IMR-90 (cell line): ENCODE measurements around the gene ZNF85. TPM values are rescaled to one million over a fixed set of nuclear protein-coding genes. Genes with fewer than 3 reads are reported as not detected.

ENCODE experiments used
- ATAC-seq: fragments of 200-7000 bp; cut with Tn5 transposase; 2 replicates; pipeline ENCODE4 v1.9.1; 2020; ENCODE audit warnings: low read depth, mild to moderate bottlenecking, moderate library complexity
- BruUV-seq: library from RNA; stranded (reverse); fragments of 400-500 nt; replicated peaks from 2 replicates; lab custom pipeline; 2021; lab: Mats Ljungman, UMichigan
- CTCF ChIA-PET: fragments of 300-600 bp; formaldehyde crosslinking; extraction: SDS; loops from one replicate; lab custom pipeline; 2021; ENCODE audit warnings: antibody characterized with exemption; lab: Yijun Ruan, JAX
- POLR2A ChIA-PET: fragments of 300-600 bp; sonication (Branson Sonifier 250); formaldehyde crosslinking; loops from one replicate; lab custom pipeline; 2022; ENCODE audit warnings: antibody characterized with exemption; ENCODE audit not compliant: unreplicated experiment; lab: Charles Lee
- DNase-seq: peaks from one replicate; pipeline ENCODE4 v3.0.0; 2013
- H2AFZ ChIP-seq: replicated peaks from 2 replicates; pipeline ENCODE3; 2013; ENCODE audit warnings: low read length, mild to moderate bottlenecking; ENCODE audit not compliant: poor library complexity
- H2AK5ac ChIP-seq: 2 replicates; pipeline ENCODE4 v1.6.1; 2013; ENCODE audit warnings: low read depth, low read length, inconsistent platforms
- H2AK9ac ChIP-seq: replicated peaks from 2 replicates; pipeline ENCODE3; 2013; ENCODE audit warnings: mild to moderate bottlenecking, low read depth, low read length, moderate library complexity; ENCODE audit not compliant: poor library complexity
- H2BK120ac ChIP-seq: 2 replicates; pipeline ENCODE4 v1.6.1; 2013; ENCODE audit warnings: low read depth, low read length, inconsistent platforms
- H2BK15ac ChIP-seq: 3 replicates; pipeline ENCODE4 v1.6.1; 2013; ENCODE audit warnings: low read depth, low read length, inconsistent platforms
- H2BK20ac ChIP-seq: 2 replicates; pipeline ENCODE4 v1.6.1; 2013; ENCODE audit warnings: low read depth, mild to moderate bottlenecking, inconsistent platforms, low read length, moderate library complexity
- H2BK5ac ChIP-seq: 2 replicates; pipeline ENCODE4 v1.6.1; 2013; ENCODE audit warnings: mild to moderate bottlenecking, low read depth, low read length, inconsistent platforms; ENCODE audit not compliant: poor library complexity, severe bottlenecking
- H3K14ac ChIP-seq: replicated peaks from 2 replicates; pipeline ENCODE4 v1.6.1; 2013; ENCODE audit warnings: low read depth, low read length, inconsistent platforms
- H3K18ac ChIP-seq: 2 replicates; pipeline ENCODE4 v1.6.1; 2013; ENCODE audit warnings: low read depth, low read length, control low read depth
- H3K23ac ChIP-seq: 2 replicates; pipeline ENCODE4 v1.6.1; 2013; ENCODE audit warnings: low read depth, low read length, inconsistent platforms
- H3K27ac ChIP-seq: 2 replicates; pipeline ENCODE4 v1.5.1; 2013; ENCODE audit warnings: mild to moderate bottlenecking, control low read depth, low read length; ENCODE audit not compliant: insufficient read depth
- H3K27me3 ChIP-seq: 2 replicates; pipeline ENCODE4 v1.6.1; 2013; ENCODE audit warnings: low read length; ENCODE audit not compliant: control insufficient read depth, insufficient read depth
- H3K36me3 ChIP-seq: 2 replicates; pipeline ENCODE4 v1.6.1; 2013; ENCODE audit warnings: low read length, mixed read lengths; ENCODE audit not compliant: control insufficient read depth, insufficient read depth
- H3K4ac ChIP-seq: 2 replicates; pipeline ENCODE4 v1.6.1; 2013; ENCODE audit warnings: low read depth, low read length, inconsistent platforms
- H3K4me1 ChIP-seq: 2 replicates; pipeline ENCODE4 v1.6.1; 2013; ENCODE audit warnings: low read length, mixed read lengths; ENCODE audit not compliant: control insufficient read depth, insufficient read depth
- H3K4me2 ChIP-seq: 2 replicates; pipeline ENCODE4 v1.6.1; 2013; ENCODE audit warnings: low read depth, mild to moderate bottlenecking, control low read depth, low read length, moderate library complexity
- H3K4me3 ChIP-seq: 2 replicates; pipeline ENCODE4 v1.5.1; 2013; ENCODE audit warnings: low read depth, mild to moderate bottlenecking, control low read depth, low read length, moderate library complexity; ENCODE audit not compliant: insufficient read depth
- H3K56ac ChIP-seq: 2 replicates; pipeline ENCODE4 v1.6.1; 2013; ENCODE audit warnings: low read length, inconsistent platforms; ENCODE audit not compliant: insufficient read depth; ENCODE audit errors: extremely low read depth
- H3K79me1 ChIP-seq, 2 experiments: 2 replicates each; pipeline ENCODE4 v1.6.1; 2013; ENCODE audit warnings: low read length in 2 of 2, inconsistent platforms in 1 of 2, low read depth in 1 of 2
- H3K9ac ChIP-seq: 2 replicates; pipeline ENCODE4 v1.6.1; 2013; ENCODE audit warnings: low read depth, low read length, control low read depth
- H3K9me1 ChIP-seq: 2 replicates; pipeline ENCODE4 v1.6.1; 2013; ENCODE audit warnings: low read length, inconsistent platforms; ENCODE audit not compliant: insufficient read depth
- H3K9me3 ChIP-seq: 2 replicates; pipeline ENCODE4 v1.6.1; 2013; ENCODE audit warnings: low read length; ENCODE audit not compliant: control insufficient read depth, insufficient read depth
- H4K20me1 ChIP-seq: 2 replicates; pipeline ENCODE4 v1.6.1; 2013; ENCODE audit warnings: low read length, inconsistent platforms; ENCODE audit not compliant: insufficient read depth
- H4K5ac ChIP-seq: 2 replicates; pipeline ENCODE4 v1.6.1; 2013; ENCODE audit warnings: mild to moderate bottlenecking, low read depth, low read length, control low read depth
- H4K8ac ChIP-seq, 2 experiments: 2 replicates each; pipeline ENCODE4 v1.6.1; 2013; ENCODE audit warnings: low read depth in 2 of 2, low read length in 2 of 2, control low read depth in 1 of 2, inconsistent platforms in 1 of 2
- H4K91ac ChIP-seq: 2 replicates; pipeline ENCODE4 v1.6.1; 2013; ENCODE audit warnings: low read depth, low read length, inconsistent platforms; ENCODE audit not compliant: insufficient read depth
- MXI1 ChIP-seq: IDR thresholded peaks from 2 replicates; pipeline ENCODE4 v1.6.1; 2012; ENCODE audit warnings: low read depth, mild to moderate bottlenecking, low read length, moderate library complexity, borderline replicate concordance
- WGBS, 2 experiments: methylation state at CpG; one replicate each; pipeline versions ENCODE4 v1.1.5 to v1.1.7; 2013; ENCODE audit warnings: missing lambda C conversion rate in 2 of 2; ENCODE audit not compliant: insufficient read length in 1 of 2; ENCODE audit errors: extremely low coverage in 2 of 2; 5-methylcytosine and 5-hydroxymethylcytosine counted together
- dilution Hi-C: fragments of 300-500 bp; cut with HindIII; formaldehyde crosslinking; loops from one replicate; pipeline ENCODE4 v1.14.3; 2018; ENCODE audit warnings: low sequenced_read_pairs; ENCODE audit not compliant: unreplicated experiment
- in situ Hi-C: fragments of 300-500 bp; cut with MboI; formaldehyde crosslinking; loops from 3 replicates; pipeline ENCODE4 v1.14.3; 2019; ENCODE audit warnings: low sequenced_read_pairs, inconsistent platforms, mixed read lengths
- intact Hi-C: fragments of 100-400 bp; cut with micrococcal nuclease; formaldehyde crosslinking; loops from 2 replicates; pipeline ENCODE4 v1.10.0; 2022
- polyA plus RNA-seq, 3 experiments: library from polyadenylated mRNA; depleted of rRNA; stranded (reverse); fragments of >200 nt; gene quantifications; 2 replicates each; pipeline ENCODE4 v1.2.3, GENCODE V29; 2012; ENCODE audit warnings: low replicate concordance in 1 of 3
- total RNA-seq: library from RNA; depleted of rRNA; stranded (reverse); fragments of >200 nt; gene quantifications from 2 replicates; pipeline ENCODE4 v1.2.3, GENCODE V29; 2012

Gene ZNF85
- total and polyA plus RNA-seq, 2 of the 4 experiments (the other 2 are of a cell fraction): 3.1 to 5.9 TPM

- Histone ChIP-seq H3K9me3 (peaks cover 15% of the 10 kb centered on the region), H3K9ac (no peak overlapping the region), H3K14ac (no peak overlapping the region), H2BK15ac (no peak overlapping the region), H3K4ac (no peak overlapping the region), H2BK5ac (no peak overlapping the region), H2AK5ac (no peak overlapping the region), H3K23ac (no peak overlapping the region), H4K91ac (no peak overlapping the region), H3K4me3 (no peak overlapping the region), H4K5ac (no peak overlapping the region), H2AFZ (no peak overlapping the region), H3K4me1 (no peaks in the 10 kb centered on the region), H3K9me1 (no peaks in the 10 kb centered on the region), H3K18ac (no peak overlapping the region), H3K4me2 (no peak overlapping the region), H4K20me1 (no peaks in the 10 kb centered on the region), H2BK20ac (no peak overlapping the region), H3K56ac (no peak overlapping the region), H2AK9ac (no peak overlapping the region), H4K8ac (no peak overlapping the region), H2BK120ac (no peak overlapping the region), H3K27me3 (no peaks in the 10 kb centered on the region), H3K27ac (no peak overlapping the region), H3K36me3 (no peaks in the 10 kb centered on the region), H3K79me1 (no peaks in the 10 kb centered on the region)
- no CpG with 5 or more reads among the region's 4 CpGs for WGBS, 2 experiments
- ChIA-PET CTCF (no interaction called here), POLR2A (no interaction called here)
- DNase-seq (no peak), ATAC-seq (no peak)
- dilution Hi-C loops: no loop called here
- no peak for TF ChIP-seq MXI1
- in situ Hi-C loops: no loop called here
- intact Hi-C loops: no loop called here
- BruUV-seq: no TSS peak
Observed at GRCh38 chr19:20964798-20965197, 41.7 kb downstream of the ZNF85 start.
